Fibroblast of pulmonary artery (primary cell): ENCODE results near the gene TLR5.

Experiments
- DNase-seq: peaks from one replicate; pipeline ENCODE4 v3.0.0-alpha.2; 2010; ENCODE audit warnings: low read depth
- H3K4me3 ChIP-seq: replicated peaks from 2 replicates; pipeline ENCODE4 v1.5.1; 2011; ENCODE audit warnings: low read depth, mild to moderate bottlenecking, control low read depth, low read length, moderate library complexity
- CTCF ChIP-seq: IDR thresholded peaks from 2 replicates; pipeline ENCODE4 v1.5.1; 2011; ENCODE audit warnings: mild to moderate bottlenecking, control low read depth, low read length, inconsistent platforms; ENCODE audit errors: missing control alignments

TLR5 gene

GRCh38 chr1:223133306-223133823, 9.7 kb downstream of the TLR5 start:
- TF ChIP-seq CTCF = no peak
- H3K4me3 ChIP-seq = no peak overlapping the region
- no peak for DNase-seq

- peak; percentile 54 for DNase-seq
- H3K4me3 ChIP-seq = peak overlapping the region; percentile 35
- TF ChIP-seq CTCF = peak; percentile 81
These were observed 13.7 kb downstream of the TLR5 start for GRCh38 chr1:223129229-223129901.

- H3K4me3 ChIP-seq = no peak overlapping the region
- no peak for DNase-seq
- no peak for TF ChIP-seq CTCF
These were observed 16.3 kb downstream of the TLR5 start for GRCh38 chr1:223126741-223127140.

- no peak for TF ChIP-seq CTCF
- H3K4me3 ChIP-seq = no peak overlapping the region
- DNase-seq = no peak
These were observed 17.3 kb downstream of the TLR5 start for GRCh38 chr1:223125766-223126165.

- H3K4me3 ChIP-seq = peak overlapping the region; percentile 37
- TF ChIP-seq CTCF = no peak
- DNase-seq = no peak
These were observed 19.9 kb downstream of the TLR5 start for GRCh38 chr1:223123011-223123610.

GRCh38 chr1:223118418-223118817, 24.6 kb downstream of the TLR5 start:
- no peak overlapping the region for H3K4me3 ChIP-seq
- TF ChIP-seq CTCF = no peak
- no peak for DNase-seq
